ENCODE results near the gene COL8A2. TPM values are rescaled to one million over a fixed set of nuclear protein-coding genes. Genes with fewer than 3 reads are reported as not detected.
A peak's percentile ranks its signal among the peaks of the same experiment; 100 is the strongest.

Gene COL8A2
- total RNA-seq, result 1 to 10 TPM; 1.2 to 5.4 (median 1.7) TPM

DNA sequence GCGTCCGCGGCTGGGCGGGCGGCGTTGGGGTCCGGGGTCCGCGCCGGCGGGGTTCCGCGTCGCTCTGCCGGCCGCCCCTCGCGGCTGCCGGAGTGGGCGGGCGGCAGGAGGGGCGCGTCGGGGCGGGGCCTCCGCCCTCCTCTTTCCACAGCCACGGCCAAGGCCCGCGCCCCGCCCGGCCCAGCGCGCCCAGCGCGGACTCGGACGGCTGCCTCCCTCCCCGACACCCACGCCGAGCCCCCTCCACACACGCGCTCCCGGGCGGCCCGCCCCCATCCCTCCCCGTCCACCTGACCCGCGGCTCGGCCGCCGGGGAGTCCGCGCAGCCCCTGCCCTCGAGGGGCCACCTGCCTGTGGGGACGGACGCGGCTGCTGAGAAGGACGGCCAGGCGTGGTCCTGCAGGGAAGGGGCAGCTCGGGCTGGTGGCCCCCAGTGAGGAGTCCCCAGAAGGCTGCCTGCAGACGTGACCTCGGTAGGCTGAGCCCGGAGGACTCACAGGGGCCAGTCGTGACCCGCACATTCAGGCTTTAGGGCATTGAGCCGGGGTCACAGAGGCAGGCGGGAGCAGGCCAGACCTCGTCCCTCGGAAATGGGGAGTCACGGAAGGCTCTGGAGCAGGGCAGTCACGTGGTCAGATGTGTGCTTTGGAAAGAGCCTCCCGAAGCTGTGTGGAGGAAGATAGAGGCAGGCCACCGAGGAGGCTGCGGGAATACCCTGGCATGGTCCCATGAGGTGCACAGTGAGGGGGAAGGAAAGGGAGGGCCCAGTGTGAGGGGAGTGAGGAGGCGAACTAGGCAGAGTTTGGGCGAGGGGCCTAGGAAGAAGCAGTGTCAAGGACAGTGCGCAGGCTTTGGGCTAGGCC lies at the start of gene COL8A2:
COL8A2 (minus strand) TSS at position 94 of the 863 bp plus-strand sequence. CDS start 24,980 bp downstream, outside the sequence.
- intact Hi-C loops (cut with DNase I; ENCODE audit: low total_unique reads), result no loop called here
- in situ Hi-C loops (cut with MboI; ENCODE audit: low pct_ligation_motif_present in 1 of 4, low pct_unique_long_range_greater_than_20kb in 1 of 4, low sequenced_read_pairs in 3 of 4), result no loop called here
- peak; percentile 19 for DNase-seq
- Histone ChIP-seq H3K4me1 (peaks cover 0 to 9% (median 7%) of the 10 kb centered on the region in 4 donors), H3K9me3 (no peaks in the 10 kb centered on the region), H3K27me3 (peaks cover 20% of the 10 kb centered on the region), H3K27ac (peak within 1 kb of the TSS in 1 of 4 donors; percentile 9), H3K36me3 (no peaks in the 10 kb centered on the region), H3K4me3 (peak within 1 kb of the TSS; percentile 18 to 43 (median 30))
- 21 to 86% methylated on average over 1 to 41 of the region's 77 CpGs for WGBS, 2 donors (ENCODE audit: low coverage in 1 of 2)
- TF ChIP-seq, protein P1, sequence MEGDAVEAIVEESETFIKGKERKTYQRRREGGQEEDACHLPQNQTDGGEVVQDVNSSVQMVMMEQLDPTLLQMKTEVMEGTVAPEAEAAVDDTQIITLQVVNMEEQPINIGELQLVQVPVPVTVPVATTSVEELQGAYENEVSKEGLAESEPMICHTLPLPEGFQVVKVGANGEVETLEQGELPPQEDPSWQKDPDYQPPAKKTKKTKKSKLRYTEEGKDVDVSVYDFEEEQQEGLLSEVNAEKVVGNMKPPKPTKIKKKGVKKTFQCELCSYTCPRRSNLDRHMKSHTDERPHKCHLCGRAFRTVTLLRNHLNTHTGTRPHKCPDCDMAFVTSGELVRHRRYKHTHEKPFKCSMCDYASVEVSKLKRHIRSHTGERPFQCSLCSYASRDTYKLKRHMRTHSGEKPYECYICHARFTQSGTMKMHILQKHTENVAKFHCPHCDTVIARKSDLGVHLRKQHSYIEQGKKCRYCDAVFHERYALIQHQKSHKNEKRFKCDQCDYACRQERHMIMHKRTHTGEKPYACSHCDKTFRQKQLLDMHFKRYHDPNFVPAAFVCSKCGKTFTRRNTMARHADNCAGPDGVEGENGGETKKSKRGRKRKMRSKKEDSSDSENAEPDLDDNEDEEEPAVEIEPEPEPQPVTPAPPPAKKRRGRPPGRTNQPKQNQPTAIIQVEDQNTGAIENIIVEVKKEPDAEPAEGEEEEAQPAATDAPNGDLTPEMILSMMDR (IDR thresholded peaks at IDR 0.05), result no peak
- TF ChIP-seq POLR2A (IDR thresholded peaks at IDR 0.05) (no peak), EP300 (IDR thresholded peaks at IDR 0.05; ENCODE audit: low read depth) (no peak), POLR2AphosphoS5 (IDR thresholded peaks at IDR 0.05) (no peak)

DNA sequence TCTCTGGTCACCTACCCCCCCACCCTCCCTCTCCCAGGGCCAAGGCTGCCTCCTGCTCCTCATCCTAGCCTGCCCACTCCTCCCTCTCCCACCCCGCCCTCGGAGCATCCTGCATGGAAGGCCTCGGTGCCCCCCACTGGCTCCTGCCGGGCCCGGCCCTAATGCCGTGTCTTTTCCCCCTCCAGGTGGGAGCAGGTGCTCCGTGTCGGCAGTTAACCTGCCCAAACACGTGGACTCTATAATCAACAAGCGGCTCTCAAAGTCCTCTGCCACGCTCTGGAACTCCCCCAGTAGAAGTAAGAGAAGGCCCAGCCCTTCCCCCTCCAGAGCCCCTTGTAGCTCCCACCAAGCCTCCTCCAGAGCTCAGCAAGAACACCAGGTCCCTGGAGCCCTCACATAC lies 49.7 kb upstream of the COL8A2 start:
- no peak overlapping the region for H3K4me3 ChIP-seq
- no peaks in the 10 kb centered on the region for H3K27me3 ChIP-seq
- TF ChIP-seq, protein P1 (IDR thresholded peaks at IDR 0.05), result no peak
- TF ChIP-seq EP300 (IDR thresholded peaks at IDR 0.05; ENCODE audit: low read depth) (no peak), POLR2A (IDR thresholded peaks at IDR 0.05) (no peak), POLR2AphosphoS5 (IDR thresholded peaks at IDR 0.05) (no peak)
- peaks cover 0 to 49% (median 18%) of the 10 kb centered on the region in 4 donors for H3K36me3 ChIP-seq
- intact Hi-C loops (cut with DNase I; ENCODE audit: low total_unique reads) (no loop called here), in situ Hi-C loops (cut with MboI; ENCODE audit: low pct_ligation_motif_present in 1 of 4, low pct_unique_long_range_greater_than_20kb in 1 of 4, low sequenced_read_pairs in 3 of 4) (loop anchor here in 3 of 4 donors (25.0 kb wide), 2 partner anchors 113 to 238 kb away; no protein-coding TSS in a partner anchor)
- no peak for DNase-seq
- H3K9me3 ChIP-seq, result no peaks in the 10 kb centered on the region
- 85% methylated on average over 11 of the region's 11 CpGs; no CpG with 5 or more reads in 1 of the 2 donors for WGBS, 2 donors (ENCODE audit: low coverage in 1 of 2)
- peaks cover 15 to 39% (median 26%) of the 10 kb centered on the region in 4 donors for H3K4me1 ChIP-seq
- H3K27ac ChIP-seq, result peak overlapping the region; percentile 22 to 86 (median 82)

DNA sequence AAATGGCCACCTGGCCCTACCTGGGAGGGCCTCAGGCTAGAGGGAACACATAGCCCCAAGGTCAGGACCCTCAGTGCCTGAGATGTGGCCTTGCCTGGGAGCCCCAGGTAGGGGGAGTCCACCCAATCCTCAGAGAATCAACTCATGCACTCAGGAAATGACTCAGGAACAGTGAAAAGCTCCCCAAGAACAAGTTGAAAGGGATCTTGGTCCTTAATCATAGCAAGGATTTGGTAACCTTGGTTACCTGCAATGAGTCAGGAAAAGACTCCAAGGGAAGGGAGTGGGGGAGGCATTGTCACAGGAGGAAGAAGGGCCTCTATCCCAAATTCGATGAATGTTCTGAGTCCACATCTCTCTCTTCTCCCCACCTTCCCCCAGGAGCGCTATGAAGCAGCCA lies 48.0 kb upstream of the COL8A2 start:
- H3K27ac ChIP-seq, result peak overlapping the region in 1 of 4 donors; percentile 3

More for the DNA sequence above, 48.0 kb upstream of the COL8A2 start:
- 100% methylated on average over 2 of the region's 2 CpGs; no CpG with 5 or more reads in 1 of the 2 donors for WGBS, 2 donors (ENCODE audit: low coverage in 1 of 2)
- peaks cover 0 to 41% (median 18%) of the 10 kb centered on the region in 4 donors for H3K36me3 ChIP-seq
- DNase-seq, result no peak
- in situ Hi-C loops (cut with MboI; ENCODE audit: low pct_ligation_motif_present in 1 of 4, low pct_unique_long_range_greater_than_20kb in 1 of 4, low sequenced_read_pairs in 3 of 4) (no loop called here), intact Hi-C loops (cut with DNase I; ENCODE audit: low total_unique reads) (no loop called here)
- no peak for TF ChIP-seq POLR2A (IDR thresholded peaks at IDR 0.05)
- no peak for TF ChIP-seq EP300 (IDR thresholded peaks at IDR 0.05; ENCODE audit: low read depth)
- TF ChIP-seq, protein P1 (IDR thresholded peaks at IDR 0.05), result no peak
- no peak for TF ChIP-seq POLR2AphosphoS5 (IDR thresholded peaks at IDR 0.05)
- H3K4me1 ChIP-seq, result peaks cover 3 to 25% (median 19%) of the 10 kb centered on the region in 4 donors
- no peaks in the 10 kb centered on the region for H3K27me3 ChIP-seq
- no peaks in the 10 kb centered on the region for H3K9me3 ChIP-seq
- no peak overlapping the region for H3K4me3 ChIP-seq
